Neural cell (in vitro differentiated cells): ENCODE results near the gene PDK1. TPM values are rescaled to one million over a fixed set of nuclear protein-coding genes. Genes with fewer than 3 reads are reported as not detected.

Source experiments
- H2AFZ ChIP-seq: fragments of 200-600, 300-800 bp; sonication (generic), shearing (Covaris generic); 2 replicates; pipeline ENCODE4 v1.6.0; 2014; ENCODE audit warnings: low read depth, mild to moderate bottlenecking, antibody characterized with exemption, low read length, moderate library complexity
- H3F3A ChIP-seq: fragments of 200-600 bp; shearing (Covaris generic); 2 replicates; pipeline ENCODE4 v1.6.1; 2016; ENCODE audit warnings: mild to moderate bottlenecking, moderate library complexity, mixed read lengths, antibody characterized with exemption, low read length; ENCODE audit not compliant: insufficient read depth, poor library complexity, severe bottlenecking
- H3K27ac ChIP-seq: fragments of 200-600, 300-800 bp; sonication (generic), shearing (Covaris generic); 2 replicates; pipeline ENCODE4 v1.5.1; 2014; ENCODE audit warnings: mild to moderate bottlenecking, low read length, moderate library complexity
- H3K27me3 ChIP-seq: fragments of 300-800, 200-600 bp; sonication (generic), shearing (Covaris generic); 2 replicates; pipeline ENCODE4 v1.6.0; 2014; ENCODE audit warnings: mild to moderate bottlenecking, low read depth, low read length, moderate library complexity; ENCODE audit not compliant: insufficient read depth
- H3K36me3 ChIP-seq: fragments of 300-800, 200-600 bp; sonication (generic), shearing (Covaris generic); 2 replicates; pipeline ENCODE4 v1.5.1; 2014; ENCODE audit warnings: mild to moderate bottlenecking, antibody characterized with exemption, low read length, moderate library complexity; ENCODE audit not compliant: insufficient read depth
- H3K4me2 ChIP-seq: fragments of 300-800, 200-600 bp; sonication (generic), shearing (Covaris generic); 2 replicates; pipeline ENCODE4 v1.6.0; 2014; ENCODE audit warnings: mild to moderate bottlenecking, low read length
- H3K4me3 ChIP-seq: fragments of 300-800, 200-600 bp; sonication (generic), shearing (Covaris generic); 2 replicates; pipeline ENCODE4 v1.5.1; 2014; ENCODE audit warnings: mild to moderate bottlenecking, low read length, moderate library complexity
- H3K79me2 ChIP-seq: fragments of 200-600 bp; shearing (Covaris generic); replicated peaks from 2 replicates; pipeline ENCODE4 v1.6.0; 2014; ENCODE audit warnings: mild to moderate bottlenecking, low read length, moderate library complexity; ENCODE audit not compliant: insufficient read depth
- H3K9ac ChIP-seq: fragments of 300-800, 200-600 bp; sonication (generic), shearing (Covaris generic); 2 replicates; pipeline ENCODE4 v1.6.1; 2016; ENCODE audit warnings: mild to moderate bottlenecking, low read length, mixed read lengths
- H3K9me2 ChIP-seq: fragments of 200-600 bp; shearing (Covaris generic); 2 replicates; pipeline ENCODE4 v1.6.1; 2016; ENCODE audit warnings: mild to moderate bottlenecking, low read length, mixed read lengths; ENCODE audit not compliant: insufficient read depth
- H3K9me3 ChIP-seq: fragments of 200-600, 300-800 bp; sonication (generic), shearing (Covaris generic); 2 replicates; pipeline ENCODE4 v1.6.1; 2016; ENCODE audit warnings: mild to moderate bottlenecking, mixed run types, low read length, moderate library complexity, mixed read lengths
- H4K20me1 ChIP-seq: fragments of 200-600 bp; shearing (Covaris generic); 2 replicates; pipeline ENCODE4 v1.6.1; 2016; ENCODE audit warnings: mild to moderate bottlenecking, mixed run types; ENCODE audit not compliant: insufficient read depth
- EP300 ChIP-seq: fragments of 450-650 bp; conservative IDR thresholded peaks from 2 replicates; pipeline ENCODE4 v1.6.1; 2014; ENCODE audit warnings: antibody characterized with exemption, mild to moderate bottlenecking, moderate library complexity; ENCODE audit not compliant: poor library complexity, severe bottlenecking
- EZH2 ChIP-seq: fragments of 200-600, 300-800 bp; shearing (Covaris generic), sonication (generic); IDR thresholded peaks from 2 replicates; pipeline ENCODE4 v1.6.1; 2014; ENCODE audit warnings: antibody characterized with exemption, low read length, borderline replicate concordance, mild to moderate bottlenecking; ENCODE audit not compliant: insufficient read depth, poor library complexity, severe bottlenecking
- MXI1 ChIP-seq: fragments of 450-650 bp; conservative IDR thresholded peaks from 2 replicates; pipeline ENCODE4 v1.6.1; 2014; ENCODE audit warnings: antibody characterized with exemption, mild to moderate bottlenecking; ENCODE audit not compliant: poor library complexity, severe bottlenecking
- POLR2AphosphoS5 ChIP-seq: IDR thresholded peaks from 2 replicates; pipeline ENCODE4 v1.6.1; 2012
- RAD21 ChIP-seq: fragments of 450-650 bp; conservative IDR thresholded peaks from 2 replicates; pipeline ENCODE4 v1.6.1; 2014; ENCODE audit warnings: antibody characterized with exemption, mild to moderate bottlenecking, moderate library complexity
- SMC3 ChIP-seq: fragments of 450-650 bp; conservative IDR thresholded peaks from 2 replicates; pipeline ENCODE4 v1.6.1; 2014; ENCODE audit warnings: antibody characterized with exemption, mild to moderate bottlenecking, moderate library complexity; ENCODE audit not compliant: poor library complexity
- TAF1 ChIP-seq: IDR thresholded peaks from 2 replicates; pipeline ENCODE4 v1.6.1; 2012; ENCODE audit warnings: low read depth
- polyA plus RNA-seq: library from polyadenylated mRNA; depleted of rRNA; stranded (reverse); fragments of >200 nt; gene quantifications from 2 replicates; pipeline ENCODE4 v1.2.3, GENCODE V29; 2014
- TF ChIP-seq, protein P1 (sequence below): IDR thresholded peaks from 2 replicates; pipeline ENCODE4 v1.6.1; 2012; ENCODE audit warnings: borderline replicate concordance
- TF ChIP-seq, protein P2 (sequence below): fragments of 450-650 bp; IDR thresholded peaks from 2 replicates; pipeline ENCODE4 v1.5.1; 2014; ENCODE audit warnings: antibody characterized with exemption, mild to moderate bottlenecking, moderate library complexity; ENCODE audit not compliant: poor library complexity, severe bottlenecking

The PDK1 gene
- polyA plus RNA-seq, 1 donor from 2014 or later, result 10.8 TPM

DNA sequence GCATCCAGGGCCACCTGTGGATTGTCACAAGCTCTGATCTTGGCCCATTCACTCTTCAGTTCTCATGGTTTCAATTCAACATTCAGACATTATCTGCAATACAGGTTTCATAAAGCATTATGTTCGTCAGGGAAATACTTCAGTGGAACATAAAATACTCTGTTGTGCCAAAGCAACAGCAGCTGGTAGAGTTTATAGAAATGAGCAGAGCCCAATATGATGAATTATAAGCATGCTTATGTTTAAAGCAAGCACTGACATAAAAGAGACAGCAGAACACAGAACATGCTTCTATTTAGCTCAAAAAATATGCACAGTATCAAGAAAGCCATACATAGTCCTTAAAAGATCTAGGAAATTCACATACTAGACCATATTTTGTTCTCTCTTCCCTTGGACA is 71.3 kb downstream of the PDK1 start:
- Histone ChIP-seq H3K79me2 (no peaks in the 10 kb centered on the region), H3K9me2 (no peaks in the 10 kb centered on the region), H2AFZ (no peak overlapping the region), H3K9ac (no peak overlapping the region), H3K9me3 (no peaks in the 10 kb centered on the region), H3K4me3 (no peak overlapping the region), H3K27me3 (no peaks in the 10 kb centered on the region), H4K20me1 (no peaks in the 10 kb centered on the region), H3F3A (no peaks in the 10 kb centered on the region), H3K36me3 (no peaks in the 10 kb centered on the region), H3K4me2 (no peak overlapping the region), H3K27ac (no peak overlapping the region)
- TF ChIP-seq EZH2, result no peak

DNA sequence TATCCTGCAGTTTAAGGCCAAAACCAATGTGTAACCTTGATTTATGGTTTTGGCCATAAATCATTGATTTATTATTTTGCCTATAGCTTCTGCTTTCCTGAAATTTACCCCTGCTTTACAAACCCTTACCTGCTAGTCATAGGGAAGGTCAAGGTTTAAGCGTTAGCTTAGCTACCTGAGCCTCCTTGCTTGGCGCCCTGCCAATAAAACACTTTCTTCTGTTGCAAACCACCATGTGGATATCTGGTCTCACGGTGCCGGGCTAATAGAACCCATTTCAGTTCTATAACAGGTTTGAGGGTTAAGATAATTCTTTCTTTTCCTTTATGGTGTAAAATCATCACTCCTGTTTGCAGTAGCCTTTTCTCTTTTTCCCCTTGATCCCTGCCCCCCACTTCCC is 72.2 kb downstream of the PDK1 start:
- no peak overlapping the region for H3K4me3 ChIP-seq
- no peaks in the 10 kb centered on the region for H3K36me3 ChIP-seq
- no peaks in the 10 kb centered on the region for H3K9me3 ChIP-seq
- no peaks in the 10 kb centered on the region for H3K27me3 ChIP-seq
- H3K27ac ChIP-seq, result no peak overlapping the region
- no peaks in the 10 kb centered on the region for H3K9me2 ChIP-seq
- no peak overlapping the region for H3K4me2 ChIP-seq
- H4K20me1 ChIP-seq, result no peaks in the 10 kb centered on the region
- no peaks in the 10 kb centered on the region for H3F3A ChIP-seq
- TF ChIP-seq RAD21, result no peak
- TF ChIP-seq, protein P1, sequence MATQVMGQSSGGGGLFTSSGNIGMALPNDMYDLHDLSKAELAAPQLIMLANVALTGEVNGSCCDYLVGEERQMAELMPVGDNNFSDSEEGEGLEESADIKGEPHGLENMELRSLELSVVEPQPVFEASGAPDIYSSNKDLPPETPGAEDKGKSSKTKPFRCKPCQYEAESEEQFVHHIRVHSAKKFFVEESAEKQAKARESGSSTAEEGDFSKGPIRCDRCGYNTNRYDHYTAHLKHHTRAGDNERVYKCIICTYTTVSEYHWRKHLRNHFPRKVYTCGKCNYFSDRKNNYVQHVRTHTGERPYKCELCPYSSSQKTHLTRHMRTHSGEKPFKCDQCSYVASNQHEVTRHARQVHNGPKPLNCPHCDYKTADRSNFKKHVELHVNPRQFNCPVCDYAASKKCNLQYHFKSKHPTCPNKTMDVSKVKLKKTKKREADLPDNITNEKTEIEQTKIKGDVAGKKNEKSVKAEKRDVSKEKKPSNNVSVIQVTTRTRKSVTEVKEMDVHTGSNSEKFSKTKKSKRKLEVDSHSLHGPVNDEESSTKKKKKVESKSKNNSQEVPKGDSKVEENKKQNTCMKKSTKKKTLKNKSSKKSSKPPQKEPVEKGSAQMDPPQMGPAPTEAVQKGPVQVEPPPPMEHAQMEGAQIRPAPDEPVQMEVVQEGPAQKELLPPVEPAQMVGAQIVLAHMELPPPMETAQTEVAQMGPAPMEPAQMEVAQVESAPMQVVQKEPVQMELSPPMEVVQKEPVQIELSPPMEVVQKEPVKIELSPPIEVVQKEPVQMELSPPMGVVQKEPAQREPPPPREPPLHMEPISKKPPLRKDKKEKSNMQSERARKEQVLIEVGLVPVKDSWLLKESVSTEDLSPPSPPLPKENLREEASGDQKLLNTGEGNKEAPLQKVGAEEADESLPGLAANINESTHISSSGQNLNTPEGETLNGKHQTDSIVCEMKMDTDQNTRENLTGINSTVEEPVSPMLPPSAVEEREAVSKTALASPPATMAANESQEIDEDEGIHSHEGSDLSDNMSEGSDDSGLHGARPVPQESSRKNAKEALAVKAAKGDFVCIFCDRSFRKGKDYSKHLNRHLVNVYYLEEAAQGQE, result no peak
- no peak for TF ChIP-seq TAF1
- TF ChIP-seq SMC3, result no peak
- TF ChIP-seq POLR2AphosphoS5, result no peak
- no peak for TF ChIP-seq EZH2
- TF ChIP-seq, protein P2, sequence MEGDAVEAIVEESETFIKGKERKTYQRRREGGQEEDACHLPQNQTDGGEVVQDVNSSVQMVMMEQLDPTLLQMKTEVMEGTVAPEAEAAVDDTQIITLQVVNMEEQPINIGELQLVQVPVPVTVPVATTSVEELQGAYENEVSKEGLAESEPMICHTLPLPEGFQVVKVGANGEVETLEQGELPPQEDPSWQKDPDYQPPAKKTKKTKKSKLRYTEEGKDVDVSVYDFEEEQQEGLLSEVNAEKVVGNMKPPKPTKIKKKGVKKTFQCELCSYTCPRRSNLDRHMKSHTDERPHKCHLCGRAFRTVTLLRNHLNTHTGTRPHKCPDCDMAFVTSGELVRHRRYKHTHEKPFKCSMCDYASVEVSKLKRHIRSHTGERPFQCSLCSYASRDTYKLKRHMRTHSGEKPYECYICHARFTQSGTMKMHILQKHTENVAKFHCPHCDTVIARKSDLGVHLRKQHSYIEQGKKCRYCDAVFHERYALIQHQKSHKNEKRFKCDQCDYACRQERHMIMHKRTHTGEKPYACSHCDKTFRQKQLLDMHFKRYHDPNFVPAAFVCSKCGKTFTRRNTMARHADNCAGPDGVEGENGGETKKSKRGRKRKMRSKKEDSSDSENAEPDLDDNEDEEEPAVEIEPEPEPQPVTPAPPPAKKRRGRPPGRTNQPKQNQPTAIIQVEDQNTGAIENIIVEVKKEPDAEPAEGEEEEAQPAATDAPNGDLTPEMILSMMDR, result no peak
- TF ChIP-seq MXI1, result no peak
- TF ChIP-seq EP300, result no peak
- no peaks in the 10 kb centered on the region for H3K79me2 ChIP-seq
- H2AFZ ChIP-seq, result no peak overlapping the region
- H3K9ac ChIP-seq, result no peak overlapping the region

DNA sequence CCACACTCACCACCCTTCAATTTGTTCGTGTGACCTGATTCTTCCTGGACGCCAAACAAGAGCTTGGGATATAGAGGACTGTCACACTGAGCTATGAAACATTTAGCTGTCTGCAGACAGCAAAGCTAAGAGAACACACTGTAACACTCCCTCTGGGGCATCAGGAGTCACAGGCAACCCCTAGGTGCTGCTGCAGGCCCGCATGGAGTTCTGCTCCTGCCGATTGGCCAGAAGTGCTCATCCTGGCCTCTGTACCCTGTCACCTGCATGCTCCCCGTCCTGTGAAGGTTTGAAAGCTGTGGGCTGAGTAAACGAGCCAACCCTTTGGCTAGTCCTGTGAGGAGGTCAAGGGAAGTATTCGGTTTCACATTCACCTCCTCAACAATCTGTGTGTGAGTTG is 73.7 kb downstream of the PDK1 start:
- H3K36me3 ChIP-seq, result no peaks in the 10 kb centered on the region
- H3K4me2 ChIP-seq, result no peak overlapping the region

More for the DNA sequence above, 73.7 kb downstream of the PDK1 start:
- Histone ChIP-seq H3K79me2 (no peaks in the 10 kb centered on the region), H3F3A (no peaks in the 10 kb centered on the region), H3K9me2 (no peaks in the 10 kb centered on the region), H3K9ac (no peak overlapping the region), H4K20me1 (no peaks in the 10 kb centered on the region), H2AFZ (no peak overlapping the region), H3K9me3 (no peaks in the 10 kb centered on the region), H3K27ac (no peak overlapping the region), H3K4me3 (no peak overlapping the region), H3K27me3 (no peaks in the 10 kb centered on the region)
- TF ChIP-seq EZH2, result no peak
- TF ChIP-seq, protein P2, result no peak
- no peak for TF ChIP-seq MXI1
- TF ChIP-seq EP300, result no peak
- TF ChIP-seq POLR2AphosphoS5, result no peak
- no peak for TF ChIP-seq SMC3
- TF ChIP-seq TAF1, result no peak
- TF ChIP-seq, protein P1, result no peak
- TF ChIP-seq RAD21, result no peak
